ENCODE data around the gene GADL1.

GADL1 gene

GRCh38 chr3:30710017-30710416, 184.4 kb downstream of the GADL1 start:
- TF ChIP-seq SP1 (IDR thresholded peaks at IDR 0.05) (no peak), ARNT (IDR thresholded peaks at IDR 0.05) (no peak), ELF4 (IDR thresholded peaks at IDR 0.05) (no peak), FOXM1 (IDR thresholded peaks at IDR 0.05; ENCODE audit: borderline replicate concordance) (no peak), FOXK2 (IDR thresholded peaks at IDR 0.05) (no peak), LEF1 (IDR thresholded peaks at IDR 0.05; ENCODE audit: borderline replicate concordance) (no peak), HDGF (IDR thresholded peaks at IDR 0.05; ENCODE audit: borderline replicate concordance) (no peak), CTBP1 (IDR thresholded peaks at IDR 0.05; ENCODE audit: borderline replicate concordance) (no peak), BHLHE40 (IDR thresholded peaks at IDR 0.05; ENCODE audit: borderline replicate concordance) (no peak), L3MBTL2 (conservative IDR thresholded peaks at IDR 0.05) (no peak), NFRKB (IDR thresholded peaks at IDR 0.05) (no peak), FOXA1 (IDR thresholded peaks at IDR 0.05) (no peak), TARDBP (IDR thresholded peaks at IDR 0.05) (no peak), SUZ12 (IDR thresholded peaks at IDR 0.05) (no peak), ZNF384 (IDR thresholded peaks at IDR 0.05) (no peak)
- TF ChIP-seq, protein P1, sequence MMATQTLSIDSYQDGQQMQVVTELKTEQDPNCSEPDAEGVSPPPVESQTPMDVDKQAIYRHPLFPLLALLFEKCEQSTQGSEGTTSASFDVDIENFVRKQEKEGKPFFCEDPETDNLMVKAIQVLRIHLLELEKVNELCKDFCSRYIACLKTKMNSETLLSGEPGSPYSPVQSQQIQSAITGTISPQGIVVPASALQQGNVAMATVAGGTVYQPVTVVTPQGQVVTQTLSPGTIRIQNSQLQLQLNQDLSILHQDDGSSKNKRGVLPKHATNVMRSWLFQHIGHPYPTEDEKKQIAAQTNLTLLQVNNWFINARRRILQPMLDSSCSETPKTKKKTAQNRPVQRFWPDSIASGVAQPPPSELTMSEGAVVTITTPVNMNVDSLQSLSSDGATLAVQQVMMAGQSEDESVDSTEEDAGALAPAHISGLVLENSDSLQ (IDR thresholded peaks at IDR 0.05) = no peak
- no peak for DNase-seq (ENCODE audit: extremely low spot score)
- POLR2A ChIA-PET = no interaction called here
- CTCF ChIA-PET = no interaction called here

DNA sequence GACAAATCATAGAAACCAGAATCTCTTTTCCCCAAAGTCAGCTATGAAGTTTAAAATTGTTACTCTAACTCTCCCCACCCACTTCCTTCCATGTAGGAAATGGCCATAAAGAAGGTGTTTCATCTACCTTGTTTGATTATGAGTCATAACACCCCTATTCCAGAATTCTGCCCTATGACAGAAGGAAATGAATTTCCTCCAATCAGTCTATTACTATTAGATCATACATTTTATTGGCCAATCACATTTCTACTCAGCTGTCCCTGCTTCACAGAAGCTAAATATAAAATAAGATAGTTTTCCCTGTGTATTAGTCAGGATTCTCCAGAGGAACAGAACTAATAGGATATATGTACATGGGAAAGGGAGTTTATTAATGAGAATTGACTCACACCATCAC, 186.0 kb downstream of the GADL1 start:
- DNase-seq (ENCODE audit: extremely low spot score) = no peak
- ChIA-PET CTCF (no interaction called here), POLR2A (no interaction called here)
- TF ChIP-seq LEF1 (IDR thresholded peaks at IDR 0.05; ENCODE audit: borderline replicate concordance) = no peak
- TF ChIP-seq SP1 (IDR thresholded peaks at IDR 0.05) = no peak
- TF ChIP-seq BHLHE40 (IDR thresholded peaks at IDR 0.05; ENCODE audit: borderline replicate concordance) = no peak
- no peak for TF ChIP-seq NFRKB (IDR thresholded peaks at IDR 0.05)
- TF ChIP-seq FOXA1 (IDR thresholded peaks at IDR 0.05) = no peak
- no peak for TF ChIP-seq FOXM1 (IDR thresholded peaks at IDR 0.05; ENCODE audit: borderline replicate concordance)

DNA sequence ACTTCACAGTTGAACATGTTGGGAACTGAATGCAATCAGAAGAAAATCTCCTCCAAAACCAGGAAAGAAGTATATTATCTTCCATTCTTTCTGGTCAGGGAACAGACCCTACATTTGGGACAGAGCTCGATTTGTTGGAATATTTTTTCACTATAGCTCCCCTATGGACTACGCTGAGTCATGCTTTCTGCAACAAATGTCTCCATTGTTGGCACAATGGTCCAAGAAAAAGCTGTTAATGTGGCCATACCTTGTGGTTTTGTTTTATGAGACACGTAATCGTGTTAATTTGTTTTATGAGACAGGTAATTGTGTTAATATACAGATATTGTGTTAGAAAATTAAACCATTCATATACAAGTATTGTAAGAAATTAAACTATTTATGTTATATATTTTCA, 186.6 kb downstream of the GADL1 start:
- no peak for DNase-seq (ENCODE audit: extremely low spot score)
- TF ChIP-seq ARNT (IDR thresholded peaks at IDR 0.05) = no peak
- TF ChIP-seq SP1 (IDR thresholded peaks at IDR 0.05) = no peak
- POLR2A ChIA-PET = no interaction called here
- CTCF ChIA-PET = no interaction called here

DNA sequence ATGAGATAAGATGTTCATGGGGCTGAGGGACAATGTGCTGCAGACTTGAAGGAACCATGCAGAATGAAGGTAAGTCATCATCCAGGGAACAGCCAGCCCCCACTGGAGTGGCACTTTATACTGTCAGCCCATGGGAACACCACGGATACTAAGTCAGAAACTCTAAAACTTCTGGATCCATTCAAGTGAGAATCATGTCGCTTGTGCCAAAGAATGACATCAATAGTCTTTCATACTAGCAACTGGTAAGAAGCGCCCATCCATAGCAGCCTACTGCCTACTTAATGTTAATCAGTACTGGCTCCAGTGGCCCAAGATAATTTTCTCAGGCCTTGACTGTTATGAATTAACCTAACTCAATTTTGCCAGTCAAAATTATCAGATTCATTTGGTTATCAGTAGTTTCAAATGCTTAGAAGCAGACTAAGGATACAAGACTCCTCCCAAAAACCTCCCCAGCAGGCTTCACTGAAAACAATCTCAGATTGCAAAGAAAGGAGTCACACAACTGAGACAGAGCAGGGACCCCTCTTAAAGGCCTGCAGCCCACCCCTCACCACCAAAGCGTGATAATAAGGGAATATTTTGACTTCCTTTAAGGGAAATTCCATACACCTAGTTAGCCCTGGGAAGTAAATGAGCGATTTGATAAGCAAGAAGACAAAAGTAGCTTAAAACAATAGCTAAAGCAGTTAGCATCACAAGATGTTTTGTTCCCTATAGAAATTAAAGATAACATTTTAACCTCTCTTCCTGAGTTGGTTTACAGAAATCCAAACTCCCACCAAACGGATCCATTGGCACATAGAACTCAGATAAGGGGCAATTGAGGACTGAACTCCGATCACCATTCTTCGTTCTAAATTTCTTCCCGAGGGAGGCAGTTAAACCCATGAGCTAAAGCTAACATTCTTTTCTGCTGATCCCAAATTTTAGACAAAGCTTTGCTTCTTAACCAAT, 189.2 kb downstream of the GADL1 start:
- CTCF ChIA-PET = no interaction called here
- TF ChIP-seq ZNF384 (IDR thresholded peaks at IDR 0.05) (no peak), FOXA1 (IDR thresholded peaks at IDR 0.05) (no peak), ELF4 (IDR thresholded peaks at IDR 0.05) (no peak), CTBP1 (IDR thresholded peaks at IDR 0.05; ENCODE audit: borderline replicate concordance) (no peak), SUZ12 (IDR thresholded peaks at IDR 0.05) (no peak), TARDBP (IDR thresholded peaks at IDR 0.05) (no peak), BHLHE40 (IDR thresholded peaks at IDR 0.05; ENCODE audit: borderline replicate concordance) (no peak), FOXK2 (IDR thresholded peaks at IDR 0.05) (no peak), HDGF (IDR thresholded peaks at IDR 0.05; ENCODE audit: borderline replicate concordance) (no peak)
- no peak for DNase-seq (ENCODE audit: extremely low spot score)

GRCh38 chr3:30702828-30703397, 191.5 kb downstream of the GADL1 start:
- POLR2A ChIA-PET = no interaction called here
- TF ChIP-seq L3MBTL2 (conservative IDR thresholded peaks at IDR 0.05) (no peak), FOXM1 (IDR thresholded peaks at IDR 0.05; ENCODE audit: borderline replicate concordance) (no peak), SUZ12 (IDR thresholded peaks at IDR 0.05) (no peak), CTBP1 (IDR thresholded peaks at IDR 0.05; ENCODE audit: borderline replicate concordance) (no peak), ELF4 (IDR thresholded peaks at IDR 0.05) (no peak), TARDBP (IDR thresholded peaks at IDR 0.05) (no peak), BHLHE40 (IDR thresholded peaks at IDR 0.05; ENCODE audit: borderline replicate concordance) (no peak), FOXA1 (IDR thresholded peaks at IDR 0.05) (no peak)
- TF ChIP-seq, protein P1 (IDR thresholded peaks at IDR 0.05) = no peak
- DNase-seq (ENCODE audit: extremely low spot score) = no peak
- CTCF ChIA-PET = no interaction called here

More for the DNA sequence above, 189.2 kb downstream of the GADL1 start:
- POLR2A ChIA-PET = no interaction called here

DNA sequence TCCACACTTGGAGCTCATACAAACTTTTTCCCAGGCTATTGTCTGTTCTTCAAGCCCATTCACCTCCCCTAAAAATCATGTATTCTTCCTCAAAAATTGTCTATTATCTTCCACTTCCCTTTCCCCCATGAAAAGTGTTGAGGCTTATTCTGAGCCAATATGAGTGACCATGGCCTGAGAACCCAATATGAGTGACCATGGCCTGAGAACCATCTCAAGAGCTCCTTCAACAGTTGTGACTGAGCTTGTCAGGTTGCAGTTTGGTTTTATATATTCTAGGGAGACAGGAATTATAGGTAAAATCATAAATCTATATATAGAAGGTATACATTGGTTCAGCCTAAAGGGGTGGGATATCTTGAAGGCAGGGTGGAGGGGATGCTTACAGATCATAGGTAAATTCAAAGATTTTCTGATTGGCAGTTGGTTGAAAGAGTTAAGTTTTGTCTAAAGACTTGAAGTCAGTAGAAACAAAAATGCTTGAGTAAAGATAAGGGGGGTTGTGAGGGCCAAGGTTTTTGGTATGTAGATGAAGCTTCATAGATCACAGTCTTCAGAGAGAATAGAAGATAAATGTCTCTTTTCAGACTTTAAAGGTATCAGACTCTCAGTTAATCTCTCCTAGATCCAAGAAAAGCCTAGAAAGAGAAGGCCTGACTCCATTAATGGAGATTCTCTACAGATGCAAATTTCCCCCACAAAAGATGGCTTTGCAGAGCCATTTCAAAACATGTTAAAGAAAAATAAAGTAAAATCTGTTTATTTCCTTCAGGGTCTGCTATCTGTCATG, 192.2 kb downstream of the GADL1 start:
- DNase-seq (ENCODE audit: extremely low spot score) = no peak
- POLR2A ChIA-PET = no interaction called here
- CTCF ChIA-PET = interaction anchor here (0.6 kb wide), 1 partner anchor 80 kb away, joined by 3 read pairs; no protein-coding TSS in a partner anchor
- TF ChIP-seq FOXM1 (IDR thresholded peaks at IDR 0.05; ENCODE audit: borderline replicate concordance) = no peak
- TF ChIP-seq NFRKB (IDR thresholded peaks at IDR 0.05) = no peak
- no peak for TF ChIP-seq SP1 (IDR thresholded peaks at IDR 0.05)
- no peak for TF ChIP-seq L3MBTL2 (conservative IDR thresholded peaks at IDR 0.05)
- no peak for TF ChIP-seq HDGF (IDR thresholded peaks at IDR 0.05; ENCODE audit: borderline replicate concordance)
- TF ChIP-seq ELF4 (IDR thresholded peaks at IDR 0.05) = no peak
- no peak for TF ChIP-seq BHLHE40 (IDR thresholded peaks at IDR 0.05; ENCODE audit: borderline replicate concordance)
- TF ChIP-seq ZNF384 (IDR thresholded peaks at IDR 0.05) = no peak
- TF ChIP-seq LEF1 (IDR thresholded peaks at IDR 0.05; ENCODE audit: borderline replicate concordance) = no peak
- TF ChIP-seq CTBP1 (IDR thresholded peaks at IDR 0.05; ENCODE audit: borderline replicate concordance) = no peak
- TF ChIP-seq, protein P1 (IDR thresholded peaks at IDR 0.05) = no peak
